ENCODE data around the gene GNB2. TPM values are rescaled to one million over a fixed set of nuclear protein-coding genes. Genes with fewer than 3 reads are reported as not detected.

Gene GNB2
- total RNA-seq, 4 donors from 2014 or later = 148 to 232 (median 186) TPM

GRCh38 chr7:100668069-100668449, 5.5 kb upstream of the GNB2 start:
- TF ChIP-seq, protein P1, sequence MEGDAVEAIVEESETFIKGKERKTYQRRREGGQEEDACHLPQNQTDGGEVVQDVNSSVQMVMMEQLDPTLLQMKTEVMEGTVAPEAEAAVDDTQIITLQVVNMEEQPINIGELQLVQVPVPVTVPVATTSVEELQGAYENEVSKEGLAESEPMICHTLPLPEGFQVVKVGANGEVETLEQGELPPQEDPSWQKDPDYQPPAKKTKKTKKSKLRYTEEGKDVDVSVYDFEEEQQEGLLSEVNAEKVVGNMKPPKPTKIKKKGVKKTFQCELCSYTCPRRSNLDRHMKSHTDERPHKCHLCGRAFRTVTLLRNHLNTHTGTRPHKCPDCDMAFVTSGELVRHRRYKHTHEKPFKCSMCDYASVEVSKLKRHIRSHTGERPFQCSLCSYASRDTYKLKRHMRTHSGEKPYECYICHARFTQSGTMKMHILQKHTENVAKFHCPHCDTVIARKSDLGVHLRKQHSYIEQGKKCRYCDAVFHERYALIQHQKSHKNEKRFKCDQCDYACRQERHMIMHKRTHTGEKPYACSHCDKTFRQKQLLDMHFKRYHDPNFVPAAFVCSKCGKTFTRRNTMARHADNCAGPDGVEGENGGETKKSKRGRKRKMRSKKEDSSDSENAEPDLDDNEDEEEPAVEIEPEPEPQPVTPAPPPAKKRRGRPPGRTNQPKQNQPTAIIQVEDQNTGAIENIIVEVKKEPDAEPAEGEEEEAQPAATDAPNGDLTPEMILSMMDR (IDR thresholded peaks at IDR 0.05; ENCODE audit: low read depth) = no peak

DNA sequence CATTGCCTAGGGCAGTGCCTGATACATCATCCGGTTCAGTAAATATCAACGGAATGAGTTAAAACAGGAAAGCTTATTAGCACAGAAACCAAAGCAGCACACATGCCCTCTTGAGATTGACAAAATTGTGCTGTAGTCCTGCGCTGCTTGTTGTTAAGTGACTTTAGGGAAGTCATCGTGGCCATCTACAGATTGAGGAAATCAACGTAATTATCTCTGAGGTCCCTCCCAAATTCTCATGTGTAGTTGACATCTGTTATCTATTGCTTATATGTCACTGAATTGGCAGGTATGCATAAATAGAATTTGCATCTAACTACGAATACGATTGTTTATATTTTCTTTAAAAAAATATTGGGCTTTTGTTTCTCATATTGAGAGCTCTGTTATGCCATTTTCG, 3.5 kb upstream of the GNB2 start:
- TF ChIP-seq, protein P1 (IDR thresholded peaks at IDR 0.05; ENCODE audit: low read depth) = no peak

- TF ChIP-seq, protein P1 (IDR thresholded peaks at IDR 0.05; ENCODE audit: low read depth) = no peak
These were observed 1.9 kb upstream of the GNB2 start for GRCh38 chr7:100671353-100672327.

DNA sequence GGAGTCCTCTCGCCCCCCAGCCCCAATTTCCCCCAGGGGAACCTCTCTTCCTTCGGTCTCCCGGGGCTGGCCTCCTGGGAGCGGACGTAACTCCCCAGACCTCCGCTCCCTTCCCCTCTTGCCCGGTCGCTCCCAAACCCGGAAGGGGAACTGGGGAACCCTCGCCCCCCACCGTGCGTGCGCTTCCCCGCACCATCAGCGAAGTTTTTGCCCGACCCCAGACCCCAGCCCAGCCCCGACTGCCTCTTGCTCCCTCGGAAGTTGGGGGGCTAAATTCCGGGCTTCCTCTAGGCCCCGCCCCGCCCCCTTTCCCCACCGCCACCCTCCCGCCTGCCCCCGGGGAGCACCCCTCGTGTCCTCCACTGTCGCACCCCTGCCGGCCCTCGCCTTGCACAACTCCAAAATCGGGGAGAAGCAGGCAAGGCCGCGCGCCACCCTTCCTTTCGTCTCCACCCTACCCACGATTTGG, 436 bp downstream of the GNB2 start:
- TF ChIP-seq, protein P1 (IDR thresholded peaks at IDR 0.05; ENCODE audit: low read depth) = no peak

DNA sequence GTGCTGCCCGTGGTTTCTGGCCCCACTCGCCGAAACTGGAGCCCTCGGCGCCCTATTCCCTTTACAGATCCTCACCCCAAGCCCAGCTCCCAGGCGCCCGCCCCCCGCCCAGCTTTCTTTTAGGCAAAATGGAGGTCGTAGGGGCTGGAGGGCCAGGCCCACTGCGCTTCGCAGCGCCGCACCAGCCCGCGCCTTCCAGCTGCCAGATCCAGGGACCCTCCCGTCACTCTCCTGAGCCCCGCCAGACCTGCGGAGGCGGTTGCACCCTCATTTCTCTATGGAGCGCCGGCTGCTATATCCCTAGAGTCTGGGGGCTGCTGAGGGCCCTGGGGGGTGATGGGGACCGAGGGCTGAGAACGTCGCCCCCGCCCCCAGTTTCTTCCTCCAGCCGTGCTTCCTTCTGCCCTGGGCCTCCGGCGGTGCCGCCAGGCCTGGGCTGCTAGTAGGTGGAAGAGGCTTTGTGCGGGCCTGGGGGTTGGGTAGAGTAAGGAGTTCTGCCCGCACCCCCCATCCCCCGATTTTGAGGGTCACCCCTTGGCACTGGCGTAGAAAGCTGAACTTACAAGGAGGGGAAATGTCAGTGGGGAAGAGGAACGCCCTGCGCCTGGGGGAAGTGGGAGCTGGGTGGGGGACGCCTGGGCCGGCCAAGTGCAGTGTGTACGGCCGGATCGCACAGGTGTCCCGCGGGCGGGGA, 1.0 kb downstream of the GNB2 start:
- TF ChIP-seq, protein P1 (IDR thresholded peaks at IDR 0.05; ENCODE audit: low read depth) = no peak

GRCh38 chr7:100675105-100675451, 1.5 kb downstream of the GNB2 start:
- TF ChIP-seq, protein P1 (IDR thresholded peaks at IDR 0.05; ENCODE audit: low read depth) = no peak
